RPMI8226 (cell line): ENCODE results near the gene ERF.
"Not testable (repeated sequence)": the region's sequence is repeated elsewhere in the genome, so short reads cannot be mapped to it uniquely, and the experiment has no call there.

Experiments used
- DNase-seq: peaks from one replicate; pipeline ENCODE4 v3.0.0-alpha.2; 2015

Gene ERF

GRCh38 chr19:42274065-42274682 is 19.2 kb upstream of the ERF start:
- DNase-seq: no peak

GRCh38 chr19:42273407-42274064 is 18.6 kb upstream of the ERF start:
- DNase-seq: no peak

GRCh38 chr19:42272989-42273406 is 18.1 kb upstream of the ERF start:
- DNase-seq: no peak

GRCh38 chr19:42272535-42272897 is 17.6 kb upstream of the ERF start:
- DNase-seq: no peak

- DNase-seq: no peak
These were observed 17.1 kb upstream of the ERF start for GRCh38 chr19:42271861-42272534.

GRCh38 chr19:42271045-42271419 is 16.1 kb upstream of the ERF start:
- no peak for DNase-seq

- peak; percentile 66 for DNase-seq
These were observed 15.6 kb upstream of the ERF start for GRCh38 chr19:42270346-42271044.

GRCh38 chr19:42269478-42270345 is 14.8 kb upstream of the ERF start:
- DNase-seq: no peak

GRCh38 chr19:42268704-42269477 is 14.0 kb upstream of the ERF start, which contains the start of gene CIC:
Gene CIC, plus strand, starts transcription at chr19:42269252. Its CDS starts 2,532 bp downstream, at chr19:42271784.
- DNase-seq: peak; percentile 98

- peak; percentile 98 for DNase-seq
These were observed 13.3 kb upstream of the ERF start for GRCh38 chr19:42268142-42268703.

GRCh38 chr19:42267644-42268141 is 12.8 kb upstream of the ERF start:
- no peak for DNase-seq

- not testable (repeated sequence) for DNase-seq
These were observed 12.1 kb upstream of the ERF start for GRCh38 chr19:42266928-42267603.

- DNase-seq: not testable (repeated sequence)
These were observed 11.2 kb upstream of the ERF start for GRCh38 chr19:42266105-42266504.

GRCh38 chr19:42261763-42262162 is 6.8 kb upstream of the ERF start:
- no peak for DNase-seq

GRCh38 chr19:42257842-42258241 is 2.9 kb upstream of the ERF start:
- DNase-seq: not testable (repeated sequence)

GRCh38 chr19:42255766-42256745 is 1.1 kb upstream of the ERF start:
- DNase-seq: peak; percentile 18

- peak; percentile 79 for DNase-seq
These were observed 659 bp downstream of the ERF start for GRCh38 chr19:42254089-42254849.
